HG03457 (cell line): ENCODE results near the gene ADPRHL1.

Experiments
- ATAC-seq: cut with Tn5 transposase; IDR thresholded peaks from one replicate; pipeline ENCODE4 v1.9.1; 2021; ENCODE audit warnings: moderate number of reproducible peaks; ENCODE audit not compliant: unreplicated experiment

The ADPRHL1 gene

GRCh38 chr13:113417836-113418721 is 35.2 kb downstream of the ADPRHL1 start:
- ATAC-seq, result no peak

- ATAC-seq, result no peak
Measured at GRCh38 chr13:113417008-113417751, 36.1 kb downstream of the ADPRHL1 start.

GRCh38 chr13:113415825-113416224 is 37.5 kb downstream of the ADPRHL1 start:
- ATAC-seq, result no peak

GRCh38 chr13:113415032-113415431 is 38.3 kb downstream of the ADPRHL1 start:
- no peak for ATAC-seq

GRCh38 chr13:113414335-113414734 is 39.0 kb downstream of the ADPRHL1 start:
- no peak for ATAC-seq

- ATAC-seq, result no peak
Measured at GRCh38 chr13:113413898-113414282, 39.4 kb downstream of the ADPRHL1 start.

- no peak for ATAC-seq
Measured at GRCh38 chr13:113413178-113413897, 40.0 kb downstream of the ADPRHL1 start.

- ATAC-seq, result no peak
Measured at GRCh38 chr13:113412440-113412839, 40.8 kb downstream of the ADPRHL1 start.

GRCh38 chr13:113411216-113412023 is 41.9 kb downstream of the ADPRHL1 start:
- ATAC-seq, result no peak

GRCh38 chr13:113410472-113411201 is 42.7 kb downstream of the ADPRHL1 start:
- no peak for ATAC-seq

GRCh38 chr13:113408562-113408961 is 44.7 kb downstream of the ADPRHL1 start:
- no peak for ATAC-seq

- ATAC-seq, result no peak
Measured at GRCh38 chr13:113407531-113408393, 45.5 kb downstream of the ADPRHL1 start.

GRCh38 chr13:113407103-113407530 is 46.2 kb downstream of the ADPRHL1 start:
- no peak for ATAC-seq

- ATAC-seq, result no peak
Measured at GRCh38 chr13:113406321-113407102, 46.8 kb downstream of the ADPRHL1 start.

- no peak for ATAC-seq
Measured at GRCh38 chr13:113405481-113406300, 47.6 kb downstream of the ADPRHL1 start.

GRCh38 chr13:113404723-113405471 is 48.4 kb downstream of the ADPRHL1 start:
- ATAC-seq, result no peak

- no peak for ATAC-seq
Measured at GRCh38 chr13:113404366-113404722, 48.9 kb downstream of the ADPRHL1 start.
